Activated naive CD8-positive, alpha-beta T cell (primary cell): ENCODE results near the gene VWCE.
"Not testable (repeated sequence)": the region's sequence is repeated elsewhere in the genome, so short reads cannot be mapped to it uniquely, and the experiment has no call there.

ENCODE experiments used
- H3K27ac Mint-ChIP-seq: one replicate; pipeline ENCODE4 v1.8.0; 2021; ENCODE audit warnings: mixed read lengths
- H3K27me3 Mint-ChIP-seq: one replicate; pipeline ENCODE4 v1.8.0; 2021; ENCODE audit warnings: mixed read lengths
- H3K36me3 Mint-ChIP-seq: one replicate; pipeline ENCODE4 v1.8.0; 2021; ENCODE audit warnings: mixed read lengths
- H3K4me1 Mint-ChIP-seq: one replicate; pipeline ENCODE4 v1.8.0; 2021; ENCODE audit warnings: low read depth, mixed read lengths
- H3K4me3 Mint-ChIP-seq: one replicate; pipeline ENCODE4 v1.8.0; 2021; ENCODE audit warnings: mild to moderate bottlenecking, mixed read lengths
- H3K9me3 Mint-ChIP-seq: one replicate; pipeline ENCODE4 v1.8.0; 2021; ENCODE audit warnings: low read depth, mixed read lengths

Gene VWCE

DNA sequence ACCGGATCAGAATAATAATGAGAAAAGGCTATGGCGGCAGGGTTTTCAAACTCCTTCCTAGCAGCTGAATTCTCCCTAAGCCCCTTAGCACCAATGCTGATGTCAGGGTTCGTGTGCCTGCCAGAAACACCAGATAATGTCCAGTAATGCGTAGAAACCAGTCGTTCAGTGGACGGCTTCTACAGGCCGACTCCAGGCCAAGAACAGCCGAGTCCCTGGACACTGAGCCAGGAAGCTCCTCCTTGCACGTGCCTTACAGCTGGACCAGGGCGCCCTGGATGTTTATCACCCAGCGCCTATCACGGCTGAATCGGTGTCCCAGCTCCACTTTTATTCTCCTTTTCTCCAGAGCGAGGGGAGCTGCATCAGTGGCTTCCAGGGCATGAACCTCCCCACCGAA lies 64.1 kb downstream of the VWCE start:
- H3K9me3 Mint-ChIP-seq, H3K4me3 Mint-ChIP-seq, H3K27ac Mint-ChIP-seq, H3K27me3 Mint-ChIP-seq, H3K36me3 Mint-ChIP-seq, H3K4me1 Mint-ChIP-seq: not testable (repeated sequence)

DNA sequence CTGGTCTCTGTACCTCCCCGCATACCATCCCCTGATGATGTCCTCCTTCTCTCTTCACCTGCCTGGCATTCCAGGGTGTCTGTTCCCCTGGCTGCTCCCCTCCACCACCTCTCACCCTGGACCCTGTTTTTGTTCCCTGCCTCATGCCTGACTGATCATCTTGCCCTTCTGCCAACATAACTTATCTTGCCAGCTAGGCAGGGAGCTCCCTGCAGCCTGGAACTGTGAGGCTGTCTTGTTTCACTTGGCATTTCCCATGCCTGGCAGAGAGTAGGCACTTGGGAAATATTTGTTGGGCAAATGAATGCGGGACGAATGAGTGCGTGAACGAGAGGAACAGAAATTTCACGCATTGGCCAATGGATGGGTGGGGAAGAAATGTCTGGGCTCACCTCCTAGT lies 65.7 kb downstream of the VWCE start:
- H3K9me3 Mint-ChIP-seq, H3K4me3 Mint-ChIP-seq, H3K27ac Mint-ChIP-seq, H3K27me3 Mint-ChIP-seq, H3K36me3 Mint-ChIP-seq, H3K4me1 Mint-ChIP-seq: not testable (repeated sequence)

DNA sequence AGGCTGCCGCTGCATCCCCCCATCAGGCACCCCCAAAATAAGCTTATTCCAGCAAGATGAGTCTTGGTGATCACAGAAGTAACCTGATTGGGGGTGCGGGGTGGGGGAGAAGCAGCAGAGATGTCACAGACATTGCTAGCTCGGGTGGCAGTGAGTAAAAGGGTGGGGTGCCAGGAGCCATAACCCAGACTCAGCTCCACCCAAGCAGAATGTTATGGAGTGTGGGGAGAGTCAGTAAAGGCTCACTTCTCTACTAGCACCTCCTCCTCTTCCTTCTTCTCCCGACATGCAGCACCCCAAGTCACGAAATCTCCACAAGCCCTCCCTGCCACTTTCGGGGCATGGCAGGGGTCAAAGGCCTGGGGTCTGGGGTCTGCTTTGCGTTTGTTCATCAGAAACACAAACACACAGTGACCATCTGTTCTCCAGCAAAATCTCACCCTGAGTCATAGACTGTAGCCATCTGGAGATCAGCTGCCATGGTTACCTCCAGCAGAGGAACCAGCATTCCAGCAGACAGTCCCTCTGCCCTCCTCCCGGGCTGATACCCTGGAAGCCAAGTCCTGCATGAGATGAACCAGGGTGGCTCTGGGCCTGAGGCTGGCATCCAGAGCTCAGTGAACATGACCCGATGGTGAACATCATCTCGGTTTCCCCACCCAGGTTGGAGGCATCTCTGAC lies 68.5 kb downstream of the VWCE start:
- not testable (repeated sequence) for H3K27ac Mint-ChIP-seq, H3K4me1 Mint-ChIP-seq, H3K9me3 Mint-ChIP-seq, H3K36me3 Mint-ChIP-seq, H3K27me3 Mint-ChIP-seq, H3K4me3 Mint-ChIP-seq

DNA sequence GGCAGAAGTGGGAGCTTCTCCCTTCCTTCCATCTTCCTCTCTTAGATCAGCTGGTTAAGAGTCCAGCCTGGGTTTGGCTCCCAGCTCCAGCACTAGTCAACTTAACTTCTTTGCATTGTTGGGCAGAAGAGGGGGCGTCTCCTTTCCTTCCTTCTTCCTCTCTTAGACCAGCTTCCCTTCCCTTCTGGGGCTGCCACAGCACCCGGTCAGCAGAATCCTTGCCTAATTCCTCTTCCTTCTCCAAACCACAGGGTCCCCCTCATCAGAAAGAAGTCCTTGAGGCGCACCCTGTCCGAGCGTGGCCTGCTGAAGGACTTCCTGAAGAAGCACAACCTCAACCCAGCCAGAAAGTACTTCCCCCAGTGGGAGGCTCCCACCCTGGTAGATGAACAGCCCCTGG lies 72.4 kb downstream of the VWCE start:
- not testable (repeated sequence) for H3K4me1 Mint-ChIP-seq, H3K4me3 Mint-ChIP-seq, H3K27me3 Mint-ChIP-seq, H3K36me3 Mint-ChIP-seq, H3K9me3 Mint-ChIP-seq, H3K27ac Mint-ChIP-seq

DNA sequence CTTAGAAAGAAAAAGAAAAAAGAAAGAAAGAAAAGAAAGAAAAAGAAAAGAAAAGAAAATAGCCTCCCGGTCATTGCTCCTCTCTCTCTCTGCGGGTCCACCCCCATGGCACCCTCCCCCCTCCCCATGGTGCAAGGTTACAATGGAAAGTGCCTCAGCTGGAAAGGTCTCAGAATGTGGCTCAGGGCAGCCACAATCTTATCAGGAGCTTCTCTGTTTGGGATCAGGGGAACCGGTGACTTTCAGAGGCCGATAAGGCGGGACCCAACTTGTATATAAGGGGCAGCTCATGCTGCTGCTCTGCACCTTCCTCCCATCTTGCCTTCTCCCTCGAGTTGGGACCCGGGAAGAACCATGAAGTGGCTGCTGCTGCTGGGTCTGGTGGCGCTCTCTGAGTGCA lies 73.1 kb downstream of the VWCE start, which contains the start of gene PGA4:
PGA4 (plus strand) TSS at position 301 of the 400 bp plus-strand sequence; CDS start at position 355, 54 bp downstream.
- H3K4me3 Mint-ChIP-seq, H3K4me1 Mint-ChIP-seq, H3K9me3 Mint-ChIP-seq, H3K27me3 Mint-ChIP-seq, H3K27ac Mint-ChIP-seq, H3K36me3 Mint-ChIP-seq: not testable (repeated sequence)

DNA sequence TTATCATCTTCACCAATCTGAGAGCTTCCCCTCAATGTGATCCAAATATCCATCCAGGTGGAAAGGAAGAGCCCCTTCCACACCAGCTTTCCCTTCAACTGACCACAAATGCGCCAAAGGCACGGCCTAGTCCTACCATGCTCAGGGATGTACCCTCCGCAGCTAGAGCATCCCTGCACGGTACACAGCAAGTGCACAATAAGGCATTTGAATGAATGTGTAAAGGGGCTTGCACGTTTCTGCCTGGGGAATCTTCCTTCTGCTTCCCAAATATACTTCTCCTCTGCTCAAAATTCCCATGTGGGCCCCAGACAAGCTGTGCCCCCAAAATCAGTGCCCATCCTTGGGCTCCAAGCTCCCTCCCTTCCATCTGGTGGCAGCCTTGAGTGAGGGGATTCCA lies 76.1 kb downstream of the VWCE start:
- H3K4me3 Mint-ChIP-seq, H3K36me3 Mint-ChIP-seq, H3K9me3 Mint-ChIP-seq, H3K4me1 Mint-ChIP-seq, H3K27ac Mint-ChIP-seq, H3K27me3 Mint-ChIP-seq: not testable (repeated sequence)

DNA sequence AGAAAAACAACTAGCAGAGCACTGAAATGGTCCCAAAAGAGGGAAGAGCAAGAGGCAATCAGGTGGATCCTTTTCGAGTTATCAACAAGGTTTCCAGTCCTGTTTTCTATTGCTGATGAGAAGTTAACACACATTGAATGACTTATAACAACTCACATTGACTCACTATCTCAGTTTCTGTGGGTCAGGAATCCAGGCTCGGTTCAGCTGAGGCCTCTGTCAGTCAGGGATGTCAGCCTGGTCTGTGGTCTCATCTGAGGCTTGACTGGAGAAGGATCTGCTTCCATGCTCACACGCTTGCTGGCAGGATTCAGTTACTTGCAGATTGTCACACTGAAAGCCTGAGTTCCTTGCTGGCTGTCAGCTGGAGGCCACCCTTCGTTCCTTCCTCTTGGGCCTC lies 76.8 kb downstream of the VWCE start:
- H3K27ac Mint-ChIP-seq, H3K27me3 Mint-ChIP-seq, H3K36me3 Mint-ChIP-seq, H3K4me1 Mint-ChIP-seq, H3K4me3 Mint-ChIP-seq, H3K9me3 Mint-ChIP-seq: not testable (repeated sequence)

DNA sequence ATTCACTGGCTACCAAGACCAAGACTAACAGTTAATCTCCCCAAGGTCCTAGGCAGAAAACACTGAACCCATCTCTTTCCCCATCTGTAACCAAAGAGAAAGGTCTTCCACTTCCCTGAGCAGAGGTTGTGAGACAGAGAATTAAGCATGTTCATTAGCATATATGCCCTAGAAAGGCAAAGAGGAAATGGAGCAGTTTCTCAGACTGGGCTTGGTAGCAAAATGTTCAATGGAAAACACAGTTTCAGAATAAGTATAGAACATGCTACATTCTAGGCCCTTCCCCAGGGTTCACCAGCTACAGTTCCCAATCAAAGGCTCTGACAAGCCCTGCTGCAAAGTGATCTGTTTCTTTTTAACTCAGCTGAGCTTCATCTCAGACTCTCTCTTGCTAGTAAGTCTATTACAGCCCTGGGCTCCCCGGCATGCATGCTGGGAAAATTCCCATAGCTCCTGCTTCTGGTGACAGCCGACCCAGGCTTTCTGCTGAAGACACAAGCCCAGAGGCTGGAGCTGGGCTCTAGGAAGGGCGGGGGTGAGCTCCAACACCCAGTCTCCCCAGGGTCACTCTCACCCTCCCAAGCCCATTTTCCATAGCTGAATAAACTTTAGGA lies 81.3 kb downstream of the VWCE start:
- H3K36me3 Mint-ChIP-seq, H3K27ac Mint-ChIP-seq, H3K4me3 Mint-ChIP-seq, H3K27me3 Mint-ChIP-seq, H3K9me3 Mint-ChIP-seq, H3K4me1 Mint-ChIP-seq: not testable (repeated sequence)

DNA sequence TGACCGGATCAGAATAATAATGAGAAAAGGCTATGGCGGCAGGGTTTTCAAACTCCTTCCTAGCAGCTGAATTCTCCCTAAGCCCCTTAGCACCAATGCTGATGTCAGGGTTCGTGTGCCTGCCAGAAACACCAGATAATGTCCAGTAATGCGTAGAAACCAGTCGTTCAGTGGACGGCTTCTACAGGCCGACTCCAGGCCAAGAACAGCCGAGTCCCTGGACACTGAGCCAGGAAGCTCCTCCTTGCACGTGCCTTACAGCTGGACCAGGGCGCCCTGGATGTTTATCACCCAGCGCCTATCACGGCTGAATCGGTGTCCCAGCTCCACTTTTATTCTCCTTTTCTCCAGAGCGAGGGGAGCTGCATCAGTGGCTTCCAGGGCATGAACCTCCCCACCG lies 82.9 kb downstream of the VWCE start:
- not testable (repeated sequence) for H3K27me3 Mint-ChIP-seq, H3K27ac Mint-ChIP-seq, H3K36me3 Mint-ChIP-seq, H3K9me3 Mint-ChIP-seq, H3K4me1 Mint-ChIP-seq, H3K4me3 Mint-ChIP-seq

DNA sequence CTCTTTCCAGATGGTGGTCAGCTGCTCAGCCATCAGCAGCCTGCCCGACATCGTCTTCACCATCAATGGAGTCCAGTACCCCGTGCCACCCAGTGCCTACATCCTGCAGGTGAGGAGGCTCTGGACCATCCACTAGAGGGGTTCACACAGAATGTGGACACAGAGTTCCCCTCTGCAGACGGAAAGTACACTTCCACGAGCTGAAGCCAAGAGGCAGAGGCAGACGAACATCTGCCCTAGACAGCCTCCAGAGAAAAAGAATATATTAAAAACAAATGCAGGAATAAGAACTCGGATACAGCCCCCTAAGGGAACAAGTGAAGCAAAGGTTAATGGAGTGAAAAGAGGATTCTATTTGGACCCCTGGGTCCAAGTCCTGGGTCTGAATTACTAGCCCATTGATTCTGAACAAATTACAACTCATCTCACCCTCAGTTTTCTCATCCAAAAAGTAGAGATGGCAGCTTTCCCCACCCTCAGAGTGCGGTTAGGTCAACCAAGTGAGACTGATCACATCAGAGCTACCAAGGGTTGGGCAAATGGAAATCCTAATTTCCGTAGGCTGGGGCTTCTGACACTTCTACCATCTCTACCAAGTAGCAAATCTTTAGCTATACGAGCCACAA lies 83.7 kb downstream of the VWCE start:
- not testable (repeated sequence) for H3K4me3 Mint-ChIP-seq, H3K9me3 Mint-ChIP-seq, H3K27ac Mint-ChIP-seq, H3K27me3 Mint-ChIP-seq, H3K36me3 Mint-ChIP-seq, H3K4me1 Mint-ChIP-seq

DNA sequence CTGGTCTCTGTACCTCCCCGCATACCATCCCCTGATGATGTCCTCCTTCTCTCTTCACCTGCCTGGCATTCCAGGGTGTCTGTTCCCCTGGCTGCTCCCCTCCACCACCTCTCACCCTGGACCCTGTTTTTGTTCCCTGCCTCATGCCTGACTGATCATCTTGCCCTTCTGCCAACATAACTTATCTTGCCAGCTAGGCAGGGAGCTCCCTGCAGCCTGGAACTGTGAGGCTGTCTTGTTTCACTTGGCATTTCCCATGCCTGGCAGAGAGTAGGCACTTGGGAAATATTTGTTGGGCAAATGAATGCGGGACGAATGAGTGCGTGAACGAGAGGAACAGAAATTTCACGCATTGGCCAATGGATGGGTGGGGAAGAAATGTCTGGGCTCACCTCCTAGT lies 84.5 kb downstream of the VWCE start:
- H3K27ac Mint-ChIP-seq, H3K4me3 Mint-ChIP-seq, H3K9me3 Mint-ChIP-seq, H3K27me3 Mint-ChIP-seq, H3K36me3 Mint-ChIP-seq, H3K4me1 Mint-ChIP-seq: not testable (repeated sequence)
